ENCODE data around the gene PNMA5.
"Not testable (repeated sequence)": the region's sequence is repeated elsewhere in the genome, so short reads cannot be mapped to it uniquely, and the experiment has no call there.

PNMA5 gene

GRCh38 chrX:153004780-153005179, 10.9 kb upstream of the PNMA5 start:
- no peak for TF ChIP-seq CTCF (IDR thresholded peaks at IDR 0.05; ENCODE audit: borderline replicate concordance, insufficient read depth, low read depth, low read length)
- H3K4me3 ChIP-seq (ENCODE audit: low read depth, low read length): no peak overlapping the region

DNA sequence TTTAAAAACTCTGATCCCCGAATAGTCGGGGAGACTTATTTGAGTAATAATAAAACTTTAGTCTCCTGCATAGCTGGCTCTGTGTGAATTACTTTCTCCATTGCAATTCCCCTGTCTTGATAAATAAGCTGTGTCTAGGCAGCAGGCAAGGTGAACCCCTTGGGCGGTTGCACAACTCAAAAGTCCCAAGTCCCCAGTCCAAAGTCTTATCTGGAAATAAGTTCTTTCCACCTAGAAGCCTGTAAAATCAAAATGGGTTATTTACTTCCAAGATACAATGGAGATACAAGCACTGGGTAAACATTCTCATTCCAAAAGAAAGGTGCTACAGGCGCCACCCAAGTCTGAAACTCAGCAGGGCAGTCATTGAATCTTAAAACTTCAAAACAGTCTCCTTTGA, 10.1 kb upstream of the PNMA5 start:
- TF ChIP-seq CTCF (IDR thresholded peaks at IDR 0.05; ENCODE audit: borderline replicate concordance, insufficient read depth, low read depth, low read length): no peak
- H3K4me3 ChIP-seq (ENCODE audit: low read depth, low read length): no peak overlapping the region

DNA sequence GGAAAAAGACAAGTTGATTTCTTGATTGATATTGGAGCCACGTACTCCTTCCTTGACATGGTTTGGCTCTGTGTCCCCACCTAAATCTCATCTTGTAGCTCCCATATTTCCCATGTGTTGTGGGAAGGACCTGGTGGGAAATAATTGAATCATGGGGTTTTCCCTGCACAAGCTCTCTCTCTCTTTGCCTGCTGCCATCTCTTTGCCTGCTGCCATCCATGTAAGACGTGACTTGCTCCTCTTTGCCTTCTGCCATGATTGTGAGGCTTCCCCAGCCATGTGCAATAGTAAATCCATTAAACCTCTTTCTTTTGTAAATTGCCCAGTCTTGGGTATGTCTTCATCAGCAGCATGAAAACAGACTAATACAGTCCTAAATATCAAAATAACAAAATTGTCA, 8.3 kb upstream of the PNMA5 start:
- H3K4me3 ChIP-seq (ENCODE audit: low read depth, low read length): not testable (repeated sequence)

GRCh38 chrX:152997337-152997736, 3.4 kb upstream of the PNMA5 start:
- no peak for TF ChIP-seq CTCF (IDR thresholded peaks at IDR 0.05; ENCODE audit: borderline replicate concordance, insufficient read depth, low read depth, low read length)
- H3K4me3 ChIP-seq (ENCODE audit: low read depth, low read length): no peak overlapping the region

DNA sequence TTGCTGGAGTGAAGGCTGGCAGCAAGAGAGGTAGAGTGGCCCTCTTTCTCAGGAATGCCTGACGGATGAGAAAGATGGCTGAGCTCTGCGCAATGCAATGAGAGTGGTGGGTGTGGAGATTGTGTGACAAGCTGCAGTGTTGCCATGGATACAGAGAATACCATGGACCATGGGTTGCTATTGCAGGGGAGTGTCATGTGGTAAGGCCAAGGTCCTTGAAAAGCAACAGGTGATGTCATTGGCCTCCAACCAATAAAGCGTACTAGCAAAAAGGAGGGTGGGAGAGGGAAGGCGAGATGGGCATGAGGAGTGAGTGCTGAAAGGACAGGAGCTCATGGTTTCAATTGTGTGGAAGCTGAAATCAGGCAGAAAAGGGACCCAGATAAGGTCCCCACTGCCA, 1.8 kb downstream of the PNMA5 start:
- no peak for TF ChIP-seq CTCF (IDR thresholded peaks at IDR 0.05; ENCODE audit: borderline replicate concordance, insufficient read depth, low read depth, low read length)
- H3K4me3 ChIP-seq (ENCODE audit: low read depth, low read length): no peak overlapping the region

GRCh38 chrX:152991123-152991522, 2.8 kb downstream of the PNMA5 start:
- no peak overlapping the region for H3K4me3 ChIP-seq (ENCODE audit: low read depth, low read length)
- TF ChIP-seq CTCF (IDR thresholded peaks at IDR 0.05; ENCODE audit: borderline replicate concordance, insufficient read depth, low read depth, low read length): no peak

- no peak for TF ChIP-seq CTCF (IDR thresholded peaks at IDR 0.05; ENCODE audit: borderline replicate concordance, insufficient read depth, low read depth, low read length)
- H3K4me3 ChIP-seq (ENCODE audit: low read depth, low read length): peak overlapping the region; percentile 5
Measured at GRCh38 chrX:152989292-152989658, 4.6 kb downstream of the PNMA5 start.

Measured in GM12875 (cell line).